DOHH2 (cell line): ENCODE measurements around the gene RPS10.

Experiments used
- EZH2phosphoT487 ChIP-seq: fragments of 200-600 bp; sonication (generic); IDR thresholded peaks from 2 replicates; pipeline ENCODE4 v1.6.1; 2017; ENCODE audit warnings: borderline replicate concordance, mild to moderate bottlenecking, antibody characterized with exemption, low read length, moderate library complexity, mixed read lengths
- TF ChIP-seq, protein P1 (sequence below): fragments of 200-600 bp; sonication (generic); IDR thresholded peaks from one replicate; pipeline ENCODE4 v1.5.1; 2014; ENCODE audit warnings: antibody characterized with exemption, mild to moderate bottlenecking, low read depth, low read length; ENCODE audit not compliant: poor library complexity, severe bottlenecking

DNA sequence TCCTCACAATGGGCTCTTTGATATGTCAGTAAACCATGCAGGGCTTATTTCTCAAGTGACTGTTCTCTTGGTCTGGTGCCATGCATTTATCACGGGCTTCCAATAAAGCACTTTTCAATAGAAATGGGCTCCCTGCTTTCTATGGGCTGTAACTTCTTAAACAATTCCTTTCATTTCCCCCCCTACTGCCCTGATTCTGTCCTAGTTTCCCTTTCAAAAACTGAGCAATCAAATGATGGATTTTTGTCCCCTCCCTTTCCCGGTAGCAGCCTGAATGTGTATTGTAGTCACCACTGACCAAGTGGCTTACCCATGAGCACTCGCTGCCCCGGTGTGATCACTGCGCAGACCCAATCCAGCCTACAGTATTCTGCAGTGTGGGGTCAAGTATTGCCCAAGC lies 13.9 kb downstream of the RPS10 start:
- TF ChIP-seq, protein P1, sequence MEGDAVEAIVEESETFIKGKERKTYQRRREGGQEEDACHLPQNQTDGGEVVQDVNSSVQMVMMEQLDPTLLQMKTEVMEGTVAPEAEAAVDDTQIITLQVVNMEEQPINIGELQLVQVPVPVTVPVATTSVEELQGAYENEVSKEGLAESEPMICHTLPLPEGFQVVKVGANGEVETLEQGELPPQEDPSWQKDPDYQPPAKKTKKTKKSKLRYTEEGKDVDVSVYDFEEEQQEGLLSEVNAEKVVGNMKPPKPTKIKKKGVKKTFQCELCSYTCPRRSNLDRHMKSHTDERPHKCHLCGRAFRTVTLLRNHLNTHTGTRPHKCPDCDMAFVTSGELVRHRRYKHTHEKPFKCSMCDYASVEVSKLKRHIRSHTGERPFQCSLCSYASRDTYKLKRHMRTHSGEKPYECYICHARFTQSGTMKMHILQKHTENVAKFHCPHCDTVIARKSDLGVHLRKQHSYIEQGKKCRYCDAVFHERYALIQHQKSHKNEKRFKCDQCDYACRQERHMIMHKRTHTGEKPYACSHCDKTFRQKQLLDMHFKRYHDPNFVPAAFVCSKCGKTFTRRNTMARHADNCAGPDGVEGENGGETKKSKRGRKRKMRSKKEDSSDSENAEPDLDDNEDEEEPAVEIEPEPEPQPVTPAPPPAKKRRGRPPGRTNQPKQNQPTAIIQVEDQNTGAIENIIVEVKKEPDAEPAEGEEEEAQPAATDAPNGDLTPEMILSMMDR = no peak
- TF ChIP-seq EZH2phosphoT487 = no peak
